PFSK-1 (cell line): ENCODE data around the gene FGF19.

Experiments
- POLR2AphosphoS5 ChIP-seq: IDR thresholded peaks from 2 replicates; pipeline ENCODE4 v1.6.1; 2012; ENCODE audit warnings: low read depth, mild to moderate bottlenecking, control low read depth, low read length, moderate library complexity
- REST ChIP-seq, 2 experiments: IDR thresholded peaks; 2 replicates each; pipeline versions ENCODE4 v1.6.1 to v1.8.0; 2011 to 2012; ENCODE audit warnings: low read depth in 2 of 2, low read length in 2 of 2, control low read depth in 1 of 2, inconsistent platforms in 1 of 2, mild to moderate bottlenecking in 1 of 2, moderate library complexity in 1 of 2; ENCODE audit not compliant: insufficient read depth in 1 of 2

DNA sequence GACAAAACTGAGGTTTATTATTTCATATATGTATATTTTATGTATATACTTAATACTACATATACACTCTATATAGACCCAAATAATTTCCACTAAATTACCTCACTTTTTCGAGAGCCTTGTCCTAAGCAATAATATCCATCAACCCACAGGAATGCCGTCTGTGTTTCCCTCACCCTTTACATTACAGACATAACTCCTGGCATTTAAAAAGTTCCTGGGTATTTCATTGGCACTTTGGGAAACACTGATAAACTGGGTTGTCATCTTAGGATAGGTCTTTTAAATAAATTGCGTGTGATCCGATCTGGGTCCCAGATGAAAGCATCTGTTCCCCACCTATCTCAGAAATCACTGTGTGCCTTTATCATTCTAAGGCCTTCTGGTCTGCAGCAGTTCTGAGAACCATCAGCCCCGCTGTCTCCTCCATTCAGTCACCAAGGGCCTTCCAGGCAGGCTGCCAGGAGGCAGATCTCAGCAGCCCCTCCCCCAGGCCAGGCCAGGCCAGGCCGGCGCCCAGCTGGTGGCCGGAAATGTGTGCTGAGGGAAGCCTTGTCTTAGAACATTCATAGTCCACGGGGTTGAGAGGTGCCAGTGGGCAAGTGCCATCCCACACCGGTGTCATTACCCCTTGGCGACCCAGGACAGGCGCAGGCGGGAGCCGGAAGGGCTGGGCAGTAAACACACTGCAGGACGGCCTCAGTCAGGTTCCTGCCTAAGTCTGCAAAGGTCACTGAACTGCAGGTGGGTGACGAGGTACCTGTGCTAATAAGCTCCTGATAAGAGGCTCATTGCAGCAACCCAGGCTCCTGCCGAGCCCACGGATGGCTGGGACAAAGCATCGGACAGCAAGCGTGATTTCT lies 3.3 kb downstream of the FGF19 start:
- no peak for TF ChIP-seq REST (IDR thresholded peaks at IDR 0.05; ENCODE audit: insufficient read depth in 1 of 2, low read depth in 2 of 2, low read length in 2 of 2)
- TF ChIP-seq POLR2AphosphoS5 = no peak
